K562 (cell line): Measurements from ENCODE around the gene C1orf21. TPM values are rescaled to one million over a fixed set of nuclear protein-coding genes. Genes with fewer than 3 reads are reported as not detected.
A peak's percentile ranks its signal among the peaks of the same experiment; 100 is the strongest.

Experiments
- HNRNPUL1 ChIP-seq: fragments of 200-400 bp; formaldehyde crosslinking; IDR thresholded peaks from 2 replicates; pipeline ENCODE4 v1.6.1; 2017; ENCODE audit warnings: low read length
- NRF1 ChIP-seq, 2 experiments: fragments of 450-650 bp; IDR thresholded peaks in 1 of 2; conservative IDR thresholded peaks in 1 of 2; 2 replicates each; pipeline ENCODE4 v1.6.1; 2014; ENCODE audit warnings: mild to moderate bottlenecking in 2 of 2
- STAG1 ChIP-seq: sonication (generic); formaldehyde crosslinking; IDR thresholded peaks from 2 replicates; pipeline ENCODE4 v1.5.0; 2020; ENCODE audit warnings: missing genetic modification reagents, borderline replicate concordance
- ZNF561 ChIP-seq: fragments of 450-650 bp; formaldehyde crosslinking; conservative IDR thresholded peaks from 2 replicates; pipeline ENCODE4 v1.4.0; 2020; ENCODE audit warnings: mild to moderate bottlenecking, moderate library complexity
- polyA plus RNA-seq, 8 experiments: library from polyadenylated mRNA; depleted of rRNA in 4 of 8; stranded (reverse) in 5 of 8; unstranded in 3 of 8; fragments of >200 nt; fragmentation: Nextera tagmentation in 2 of 8; fragmentation: Illumina TruSeq in 1 of 8; extraction: Ambion mirVana in 2 of 8; extraction: Trizol in 1 of 8; gene quantifications; 2 replicates each; pipeline versions ENCODE4 v1.2.1 to v1.2.3, GENCODE V29; 2011 to 2014; ENCODE audit warnings: inconsistent platforms in 1 of 8, missing spikeins in 1 of 8
- total RNA-seq, 7 experiments: library from RNA; depleted of rRNA in 6 of 7; stranded (reverse); fragments of >200 nt in 6 of 7; fragmentation: Illumina TruSeq in 2 of 7; extraction: Trizol in 2 of 7; gene quantifications; 2 replicates each; pipeline versions ENCODE4 v1.2.1 to v1.2.3, GENCODE V29; 2011 to 2021; ENCODE audit warnings: low replicate concordance in 1 of 7
- TF ChIP-seq, protein P1 (sequence below): sonication (generic); formaldehyde crosslinking; IDR thresholded peaks from 2 replicates; pipeline ENCODE4 v1.8.0; 2023; ENCODE audit warnings: mild to moderate bottlenecking, missing genetic modification reagents
- TF ChIP-seq, protein P2 (sequence below), 3 experiments: fragments of 200-800 bp in 1 of 3; fragments of 250-450 bp in 1 of 3; fragments of 450-650 bp in 1 of 3; sonication (Bioruptor Pico) in 1 of 3; sonication (Bioruptor generic) in 1 of 3; formaldehyde crosslinking in 1 of 3; IDR thresholded peaks; 2 replicates each; pipeline versions ENCODE4 v1.6.1 to v1.8.0; 2016 to 2022; ENCODE audit warnings: mild to moderate bottlenecking in 2 of 3, missing genetic modification characterization in 2 of 3, missing compliant biosample characterization in 1 of 3, moderate library complexity in 1 of 3

Gene C1orf21
- total and polyA plus RNA-seq, 9 of the 15 experiments (the other 6 are each of a cell fraction or from before 2014, with no cell fraction given) = under 0.01 to 0.31 (median 0.07) TPM

DNA sequence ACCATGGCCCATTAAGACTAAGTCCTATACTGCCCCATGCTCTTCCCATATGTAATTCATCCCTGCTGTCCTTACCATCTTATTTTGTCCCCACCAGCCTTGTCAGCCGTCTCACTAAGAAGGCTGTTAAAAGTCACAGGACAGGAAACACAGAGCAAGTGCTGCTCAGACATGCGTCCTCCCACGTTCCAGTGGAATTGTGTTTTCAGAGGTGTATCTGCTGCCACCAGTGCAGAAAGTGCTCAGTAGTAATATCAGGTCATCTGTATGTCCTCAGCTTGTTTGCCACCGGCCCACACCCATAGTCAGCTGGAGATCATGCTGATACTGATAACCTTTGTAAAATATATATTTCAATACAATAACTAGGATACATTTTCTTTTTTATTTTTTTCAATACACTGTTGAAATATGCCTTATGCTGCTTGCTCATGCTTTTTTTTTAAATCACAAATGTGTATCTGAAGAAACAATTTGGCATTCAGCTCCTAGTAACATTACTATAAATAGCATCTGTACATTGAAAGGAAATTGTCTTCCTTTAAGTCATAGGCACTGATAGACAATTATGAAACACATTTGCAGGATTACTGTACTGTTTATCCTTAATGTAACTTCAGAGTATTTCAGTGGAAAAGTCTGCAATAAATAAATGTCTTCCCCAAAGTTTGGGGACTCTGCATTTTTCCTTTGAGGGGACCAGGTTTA is 211.0 kb downstream of the C1orf21 start (continued):
- TF ChIP-seq, protein P1, sequence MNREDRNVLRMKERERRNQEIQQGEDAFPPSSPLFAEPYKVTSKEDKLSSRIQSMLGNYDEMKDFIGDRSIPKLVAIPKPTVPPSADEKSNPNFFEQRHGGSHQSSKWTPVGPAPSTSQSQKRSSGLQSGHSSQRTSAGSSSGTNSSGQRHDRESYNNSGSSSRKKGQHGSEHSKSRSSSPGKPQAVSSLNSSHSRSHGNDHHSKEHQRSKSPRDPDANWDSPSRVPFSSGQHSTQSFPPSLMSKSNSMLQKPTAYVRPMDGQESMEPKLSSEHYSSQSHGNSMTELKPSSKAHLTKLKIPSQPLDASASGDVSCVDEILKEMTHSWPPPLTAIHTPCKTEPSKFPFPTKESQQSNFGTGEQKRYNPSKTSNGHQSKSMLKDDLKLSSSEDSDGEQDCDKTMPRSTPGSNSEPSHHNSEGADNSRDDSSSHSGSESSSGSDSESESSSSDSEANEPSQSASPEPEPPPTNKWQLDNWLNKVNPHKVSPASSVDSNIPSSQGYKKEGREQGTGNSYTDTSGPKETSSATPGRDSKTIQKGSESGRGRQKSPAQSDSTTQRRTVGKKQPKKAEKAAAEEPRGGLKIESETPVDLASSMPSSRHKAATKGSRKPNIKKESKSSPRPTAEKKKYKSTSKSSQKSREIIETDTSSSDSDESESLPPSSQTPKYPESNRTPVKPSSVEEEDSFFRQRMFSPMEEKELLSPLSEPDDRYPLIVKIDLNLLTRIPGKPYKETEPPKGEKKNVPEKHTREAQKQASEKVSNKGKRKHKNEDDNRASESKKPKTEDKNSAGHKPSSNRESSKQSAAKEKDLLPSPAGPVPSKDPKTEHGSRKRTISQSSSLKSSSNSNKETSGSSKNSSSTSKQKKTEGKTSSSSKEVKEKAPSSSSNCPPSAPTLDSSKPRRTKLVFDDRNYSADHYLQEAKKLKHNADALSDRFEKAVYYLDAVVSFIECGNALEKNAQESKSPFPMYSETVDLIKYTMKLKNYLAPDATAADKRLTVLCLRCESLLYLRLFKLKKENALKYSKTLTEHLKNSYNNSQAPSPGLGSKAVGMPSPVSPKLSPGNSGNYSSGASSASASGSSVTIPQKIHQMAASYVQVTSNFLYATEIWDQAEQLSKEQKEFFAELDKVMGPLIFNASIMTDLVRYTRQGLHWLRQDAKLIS (CRISPR knock-in tag) = no peak
- TF ChIP-seq, protein P2, sequence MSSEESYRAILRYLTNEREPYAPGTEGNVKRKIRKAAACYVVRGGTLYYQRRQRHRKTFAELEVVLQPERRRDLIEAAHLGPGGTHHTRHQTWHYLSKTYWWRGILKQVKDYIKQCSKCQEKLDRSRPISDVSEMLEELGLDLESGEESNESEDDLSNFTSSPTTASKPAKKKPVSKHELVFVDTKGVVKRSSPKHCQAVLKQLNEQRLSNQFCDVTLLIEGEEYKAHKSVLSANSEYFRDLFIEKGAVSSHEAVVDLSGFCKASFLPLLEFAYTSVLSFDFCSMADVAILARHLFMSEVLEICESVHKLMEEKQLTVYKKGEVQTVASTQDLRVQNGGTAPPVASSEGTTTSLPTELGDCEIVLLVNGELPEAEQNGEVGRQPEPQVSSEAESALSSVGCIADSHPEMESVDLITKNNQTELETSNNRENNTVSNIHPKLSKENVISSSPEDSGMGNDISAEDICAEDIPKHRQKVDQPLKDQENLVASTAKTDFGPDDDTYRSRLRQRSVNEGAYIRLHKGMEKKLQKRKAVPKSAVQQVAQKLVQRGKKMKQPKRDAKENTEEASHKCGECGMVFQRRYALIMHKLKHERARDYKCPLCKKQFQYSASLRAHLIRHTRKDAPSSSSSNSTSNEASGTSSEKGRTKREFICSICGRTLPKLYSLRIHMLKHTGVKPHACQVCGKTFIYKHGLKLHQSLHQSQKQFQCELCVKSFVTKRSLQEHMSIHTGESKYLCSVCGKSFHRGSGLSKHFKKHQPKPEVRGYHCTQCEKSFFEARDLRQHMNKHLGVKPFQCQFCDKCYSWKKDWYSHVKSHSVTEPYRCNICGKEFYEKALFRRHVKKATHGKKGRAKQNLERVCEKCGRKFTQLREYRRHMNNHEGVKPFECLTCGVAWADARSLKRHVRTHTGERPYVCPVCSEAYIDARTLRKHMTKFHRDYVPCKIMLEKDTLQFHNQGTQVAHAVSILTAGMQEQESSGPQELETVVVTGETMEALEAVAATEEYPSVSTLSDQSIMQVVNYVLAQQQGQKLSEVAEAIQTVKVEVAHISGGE (CRISPR knock-in tag; IDR thresholded peaks at IDR 0.05) = peak in 1 of 3 experiments; percentile 47; a peak in 3 of 6 replicates
- TF ChIP-seq STAG1 (CRISPR knock-in tag) (no peak), NRF1 (conservative IDR thresholded peaks at IDR 0.05 in 1 of 2, IDR thresholded peaks at IDR 0.05 in 1 of 2) (peak in 1 of 2 experiments; percentile 22; a peak in 1 of 4 replicates), ZNF561 (CRISPR knock-in tag) (no peak), HNRNPUL1 (no peak)
